Fibroblast of the aortic adventitia (primary cell): ENCODE measurements around the gene GPR17. TPM values are rescaled to one million over a fixed set of nuclear protein-coding genes. Genes with fewer than 3 reads are reported as not detected.

Experiments
- DNase-seq: peaks from one replicate; pipeline ENCODE4 v3.0.0-alpha.2; 2010; ENCODE audit warnings: low read depth
- H3K4me3 ChIP-seq: 2 replicates; pipeline ENCODE4 v1.5.1; 2011; ENCODE audit warnings: low read depth, mild to moderate bottlenecking, control low read depth, low read length, moderate library complexity
- total RNA-seq: library from RNA; depleted of rRNA; stranded (reverse); fragments of >200 nt; gene quantifications from 2 replicates; pipeline ENCODE4 v1.2.3, GENCODE V29; 2012; ENCODE audit warnings: low replicate concordance
- TF ChIP-seq, protein P1 (sequence below): IDR thresholded peaks from 2 replicates; pipeline ENCODE4 v1.5.1; 2011; ENCODE audit warnings: mild to moderate bottlenecking, low read length, control low read depth, inconsistent platforms; ENCODE audit not compliant: insufficient read depth

GPR17 gene
- total RNA-seq, 1 donor: not detected

DNA sequence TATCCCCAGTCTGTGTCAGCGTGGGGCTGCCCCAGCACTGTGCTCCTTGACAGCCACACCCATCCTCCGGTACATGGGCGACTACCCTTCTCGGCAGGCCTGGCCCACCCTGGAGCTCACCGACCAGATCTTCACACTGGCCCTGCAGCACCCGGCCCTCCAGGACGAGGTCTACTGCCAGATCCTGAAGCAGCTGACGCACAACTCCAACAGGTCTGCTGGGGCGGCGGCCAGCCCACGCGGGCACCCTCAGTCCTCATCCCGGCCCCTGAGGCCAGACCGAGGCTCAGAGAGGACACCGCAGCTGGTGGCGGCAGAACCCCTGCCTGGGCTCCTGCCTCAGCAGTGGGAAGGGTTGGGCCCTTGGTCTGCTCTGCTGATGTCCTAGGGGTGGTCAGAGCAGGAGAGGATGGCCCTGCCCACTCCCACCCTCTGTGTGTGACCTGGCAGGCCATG is 14.4 kb upstream of the GPR17 start:
- TF ChIP-seq, protein P1, sequence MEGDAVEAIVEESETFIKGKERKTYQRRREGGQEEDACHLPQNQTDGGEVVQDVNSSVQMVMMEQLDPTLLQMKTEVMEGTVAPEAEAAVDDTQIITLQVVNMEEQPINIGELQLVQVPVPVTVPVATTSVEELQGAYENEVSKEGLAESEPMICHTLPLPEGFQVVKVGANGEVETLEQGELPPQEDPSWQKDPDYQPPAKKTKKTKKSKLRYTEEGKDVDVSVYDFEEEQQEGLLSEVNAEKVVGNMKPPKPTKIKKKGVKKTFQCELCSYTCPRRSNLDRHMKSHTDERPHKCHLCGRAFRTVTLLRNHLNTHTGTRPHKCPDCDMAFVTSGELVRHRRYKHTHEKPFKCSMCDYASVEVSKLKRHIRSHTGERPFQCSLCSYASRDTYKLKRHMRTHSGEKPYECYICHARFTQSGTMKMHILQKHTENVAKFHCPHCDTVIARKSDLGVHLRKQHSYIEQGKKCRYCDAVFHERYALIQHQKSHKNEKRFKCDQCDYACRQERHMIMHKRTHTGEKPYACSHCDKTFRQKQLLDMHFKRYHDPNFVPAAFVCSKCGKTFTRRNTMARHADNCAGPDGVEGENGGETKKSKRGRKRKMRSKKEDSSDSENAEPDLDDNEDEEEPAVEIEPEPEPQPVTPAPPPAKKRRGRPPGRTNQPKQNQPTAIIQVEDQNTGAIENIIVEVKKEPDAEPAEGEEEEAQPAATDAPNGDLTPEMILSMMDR: no peak
- no peak overlapping the region for H3K4me3 ChIP-seq
- DNase-seq: no peak

DNA sequence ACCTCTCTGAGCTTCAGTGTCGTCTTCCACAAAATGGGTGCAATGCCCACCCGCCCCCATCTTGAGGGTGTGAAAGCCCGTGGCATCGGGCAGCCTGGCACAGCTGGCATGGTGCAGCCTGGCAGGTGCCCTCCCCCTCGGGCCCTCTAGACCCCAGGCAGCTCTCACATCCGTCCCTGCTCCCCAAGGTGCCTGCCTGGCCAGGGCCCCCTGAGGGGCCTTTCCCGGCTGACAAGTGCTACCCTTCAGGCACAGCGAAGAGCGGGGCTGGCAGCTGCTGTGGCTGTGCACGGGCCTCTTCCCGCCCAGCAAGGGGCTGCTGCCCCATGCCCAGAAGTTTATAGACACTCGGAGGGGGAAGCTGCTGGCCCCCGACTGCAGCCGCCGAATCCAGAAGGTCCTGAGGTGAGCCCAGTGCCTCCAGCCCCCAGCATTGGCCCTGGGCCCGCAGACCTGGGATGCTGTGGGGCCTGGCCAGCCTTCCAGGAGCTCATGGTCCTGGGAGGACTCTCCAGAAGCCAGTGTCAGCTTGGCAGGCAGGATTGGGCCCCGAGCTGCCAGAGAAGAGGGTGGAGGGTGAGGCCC is 13.9 kb upstream of the GPR17 start:
- no peak overlapping the region for H3K4me3 ChIP-seq
- no peak for DNase-seq
- TF ChIP-seq, protein P1: no peak

DNA sequence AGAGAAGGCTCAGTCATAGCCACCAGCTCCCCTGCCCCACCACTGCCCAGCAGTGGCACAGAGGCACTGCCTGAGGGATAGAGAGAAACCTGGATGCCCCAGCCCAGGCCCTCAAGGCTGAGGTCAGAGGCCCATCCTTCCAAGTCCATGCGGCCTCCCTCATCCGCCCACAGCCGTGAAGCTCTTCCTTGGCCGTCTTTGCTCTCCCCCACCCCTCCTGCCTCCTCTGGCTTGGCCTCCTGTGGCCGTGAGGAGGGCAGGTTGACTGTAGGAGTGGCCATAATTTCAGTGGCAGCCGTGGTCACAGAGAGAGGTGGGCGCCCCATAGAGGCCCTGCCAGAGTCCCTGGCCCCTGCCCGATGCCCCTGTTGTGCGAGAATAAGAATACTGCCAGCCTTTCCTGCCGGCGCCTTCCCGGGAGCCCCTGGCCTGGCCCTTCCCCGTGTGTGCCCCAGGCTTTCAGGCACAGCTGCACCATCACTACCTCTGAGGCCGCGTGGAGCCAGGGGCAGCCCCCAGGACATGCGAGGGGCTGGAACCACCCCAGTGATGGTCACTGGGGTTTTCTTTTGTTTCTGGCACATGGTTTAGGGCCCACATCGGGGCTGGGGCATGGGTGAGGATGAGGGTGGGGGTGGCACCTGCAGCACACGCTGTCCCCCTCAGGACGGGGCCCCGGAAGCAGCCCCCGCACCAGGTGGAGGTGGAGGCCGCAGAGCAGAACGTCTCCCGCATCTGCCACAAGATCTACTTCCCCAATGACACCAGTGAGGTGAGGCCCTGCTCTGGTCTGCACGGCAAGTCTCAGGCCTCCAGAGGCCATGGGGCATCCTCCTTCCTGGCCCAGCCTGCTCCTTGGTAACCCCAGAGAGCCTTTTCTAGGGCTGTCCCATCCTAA is 13.1 kb upstream of the GPR17 start:
- TF ChIP-seq, protein P1: no peak
- no peak for DNase-seq
- no peak overlapping the region for H3K4me3 ChIP-seq

DNA sequence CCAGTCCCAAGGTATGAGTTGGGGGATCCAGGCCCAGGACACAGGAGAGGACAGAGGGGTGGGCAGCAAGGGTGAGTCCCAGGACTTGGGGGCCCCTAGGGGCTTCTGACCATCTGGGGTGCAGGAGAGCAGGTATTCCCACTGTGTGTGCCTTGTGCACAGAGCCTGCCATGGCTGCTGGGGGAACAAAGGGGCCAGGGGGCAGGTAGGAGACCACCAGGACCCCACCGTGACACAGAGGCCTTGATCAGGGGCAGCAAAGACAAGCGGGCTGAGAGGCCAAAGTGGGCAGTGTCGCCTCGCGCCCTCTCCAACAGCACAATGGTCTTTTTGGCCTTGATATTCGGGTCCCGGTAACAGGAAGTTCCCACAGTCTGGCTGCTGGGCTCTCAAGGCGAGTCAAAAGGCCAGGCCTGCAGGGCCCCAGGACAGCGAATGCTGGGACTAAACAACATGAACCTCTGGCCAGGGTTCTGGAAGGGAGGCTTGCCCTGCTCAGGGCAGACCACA is 12.3 kb upstream of the GPR17 start:
- no peak for DNase-seq
- TF ChIP-seq, protein P1: no peak
- H3K4me3 ChIP-seq: no peak overlapping the region

DNA sequence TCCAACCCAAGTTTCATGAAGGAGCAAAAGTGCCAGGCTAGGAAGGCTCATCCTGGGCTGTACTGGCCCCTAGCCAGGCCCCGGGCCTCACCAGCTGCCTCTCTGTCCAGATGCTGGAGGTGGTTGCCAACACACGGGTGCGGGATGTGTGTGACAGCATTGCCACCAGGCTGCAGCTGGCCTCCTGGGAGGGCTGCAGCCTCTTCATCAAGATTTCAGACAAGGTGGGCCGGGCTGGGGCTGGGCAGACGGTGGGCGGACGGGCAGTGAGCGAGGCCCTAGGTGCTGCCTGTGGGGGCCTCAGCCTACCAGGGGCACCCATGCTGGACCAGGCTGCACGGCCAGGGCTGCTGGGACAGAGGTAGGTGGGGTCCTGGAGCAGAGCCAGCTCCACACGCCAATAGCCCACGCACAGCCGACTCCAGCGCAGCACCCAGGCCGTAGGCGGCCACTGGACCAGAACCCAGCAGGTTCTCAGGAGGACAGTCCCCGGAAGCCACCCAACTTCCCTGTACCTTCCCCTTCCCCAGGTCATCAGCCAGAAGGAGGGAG is 11.8 kb upstream of the GPR17 start:
- H3K4me3 ChIP-seq: no peak overlapping the region
- TF ChIP-seq, protein P1: no peak
- DNase-seq: no peak

DNA sequence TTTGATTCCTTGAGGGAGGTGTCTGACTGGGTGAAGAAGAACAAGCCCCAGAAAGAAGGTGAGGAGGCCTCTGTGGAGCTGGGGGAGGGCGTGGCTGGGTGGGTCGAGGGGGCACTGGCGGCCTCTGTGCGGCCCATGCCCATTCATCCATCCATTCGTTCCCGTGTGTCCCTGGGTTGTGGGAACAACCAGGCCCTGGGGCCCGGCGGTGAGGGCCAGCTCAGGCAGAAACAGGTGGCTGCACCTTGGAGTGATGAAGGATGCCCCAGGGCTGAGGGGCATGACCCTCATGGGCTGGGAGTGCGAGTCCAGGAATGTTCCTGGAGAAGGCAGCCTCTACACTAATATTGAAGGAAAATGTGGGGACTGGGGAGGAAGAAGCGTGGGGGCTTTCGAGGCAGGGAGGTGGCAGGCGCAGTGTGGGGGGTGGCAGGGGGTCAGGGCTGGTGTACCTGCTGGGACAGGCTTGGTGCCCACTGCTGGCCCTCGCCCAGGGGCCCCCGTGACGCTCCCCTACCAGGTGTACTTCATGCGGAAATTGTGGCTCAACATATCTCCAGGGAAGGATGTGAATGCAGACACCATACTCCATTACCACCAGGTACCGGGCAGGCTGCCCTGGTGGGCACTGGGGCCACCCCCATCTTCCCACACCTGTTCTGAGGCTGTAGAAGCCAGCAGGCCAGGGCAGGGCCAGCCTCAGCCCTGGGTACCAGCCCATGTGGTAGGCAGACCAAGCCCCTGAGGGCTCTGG is 11.2 kb upstream of the GPR17 start:
- no peak overlapping the region for H3K4me3 ChIP-seq
- TF ChIP-seq, protein P1: no peak
- no peak for DNase-seq
